GM21529 (cell line): Measurements from ENCODE around the gene VPS41.
A peak's percentile ranks its signal among the peaks of the same experiment; 100 is the strongest.
"Not testable (repeated sequence)": the region's sequence is repeated elsewhere in the genome, so short reads cannot be mapped to it uniquely, and the experiment has no call there.

ENCODE experiments used
- ATAC-seq: cut with Tn5 transposase; IDR thresholded peaks from one replicate; pipeline ENCODE4 v1.9.1; 2021; ENCODE audit not compliant: unreplicated experiment

The VPS41 gene

DNA sequence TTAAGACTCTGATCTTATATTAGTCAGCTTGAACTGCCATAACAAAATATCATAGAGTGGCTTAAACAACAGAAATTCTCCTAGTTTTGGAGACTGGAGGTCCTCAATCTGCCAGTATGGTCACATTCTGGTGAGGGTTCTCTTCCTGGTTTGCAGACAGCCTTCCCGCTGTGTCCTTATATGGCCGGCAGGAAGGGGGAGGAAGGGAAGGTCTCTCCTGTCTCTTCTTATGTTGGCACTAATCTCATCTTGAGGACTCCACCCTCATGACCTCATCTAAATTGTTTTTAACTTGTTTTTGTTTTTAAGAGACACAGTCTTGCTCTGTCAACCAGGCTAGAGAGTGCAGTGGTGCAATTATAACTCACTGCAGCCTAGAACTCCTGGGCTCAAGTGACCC, 53.1 kb downstream of the VPS41 start:
- no peak for ATAC-seq

DNA sequence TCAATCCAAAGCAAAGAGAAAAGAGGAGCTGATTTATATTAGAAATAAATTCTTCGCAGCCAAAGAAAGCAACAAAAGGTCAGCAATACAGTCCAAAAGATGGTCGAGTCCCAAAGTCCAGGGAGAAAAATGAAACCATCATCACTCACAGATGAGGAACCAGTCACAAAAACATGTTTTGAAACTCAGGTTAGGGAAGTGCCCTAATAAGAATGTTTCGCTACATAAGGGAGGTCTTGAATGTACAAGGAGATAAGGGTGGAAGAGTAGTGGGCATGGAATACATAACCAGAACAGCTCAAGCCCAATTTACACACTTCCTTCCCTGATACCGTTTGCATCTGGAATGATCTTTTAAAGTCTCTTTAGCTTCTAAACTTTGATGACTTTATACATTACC, 53.6 kb downstream of the VPS41 start:
- no peak for ATAC-seq

DNA sequence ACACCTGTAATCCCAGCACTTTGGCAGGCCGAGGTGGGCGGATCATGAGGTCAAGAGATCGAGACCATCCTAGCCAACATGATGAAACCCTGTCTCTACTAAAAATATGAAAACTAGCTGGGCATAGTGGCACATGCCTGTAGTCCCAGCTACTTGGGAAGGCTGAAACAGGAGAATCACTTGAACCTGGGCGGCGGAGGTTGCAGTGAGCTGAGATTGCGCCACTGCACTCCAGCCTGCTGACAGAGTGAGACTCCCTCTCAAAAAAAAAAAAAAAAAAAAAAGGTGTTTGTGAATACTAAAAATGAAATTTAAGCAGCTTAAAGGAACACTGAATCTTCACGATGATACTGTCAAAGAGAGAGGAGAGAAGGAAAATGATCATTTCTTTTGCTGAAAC, 54.0 kb downstream of the VPS41 start:
- not testable (repeated sequence) for ATAC-seq

DNA sequence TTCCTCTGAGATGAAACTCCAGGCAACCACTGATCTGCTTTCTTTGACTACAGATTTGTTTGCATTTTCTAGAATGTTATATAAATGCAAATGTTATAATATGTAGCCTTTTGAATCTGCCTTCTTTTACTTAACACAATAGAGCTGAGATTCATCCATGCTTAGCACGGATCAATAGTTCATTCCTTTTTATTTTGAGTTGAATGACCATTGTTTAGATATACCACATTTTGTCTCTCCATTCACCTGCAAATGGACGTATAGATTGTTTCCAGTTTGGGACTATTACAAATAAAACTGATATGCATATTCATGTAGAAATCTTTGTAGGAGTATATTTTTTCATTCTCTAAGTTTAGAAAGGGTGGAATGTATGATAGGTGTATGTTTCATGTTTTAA, 57.7 kb downstream of the VPS41 start:
- no peak for ATAC-seq

DNA sequence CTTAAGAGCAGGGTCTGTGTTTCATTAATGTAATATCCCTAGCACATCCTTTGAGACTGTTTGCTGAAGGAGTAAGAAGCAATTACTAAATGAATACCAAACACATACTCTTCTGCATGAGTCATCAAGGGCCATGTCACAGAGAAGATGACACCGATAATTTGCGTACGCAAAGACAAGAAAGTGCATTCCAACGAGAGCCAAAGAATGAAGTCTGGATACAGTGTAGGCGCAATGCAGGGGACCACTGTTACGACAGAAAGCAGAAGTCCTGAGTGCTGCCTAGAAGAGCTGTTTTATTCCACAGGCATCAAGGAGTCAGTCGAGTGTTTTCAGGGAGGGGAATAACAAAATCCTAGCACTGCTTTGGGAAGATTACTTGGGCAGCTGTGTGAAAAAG, 62.7 kb downstream of the VPS41 start:
- ATAC-seq: no peak

DNA sequence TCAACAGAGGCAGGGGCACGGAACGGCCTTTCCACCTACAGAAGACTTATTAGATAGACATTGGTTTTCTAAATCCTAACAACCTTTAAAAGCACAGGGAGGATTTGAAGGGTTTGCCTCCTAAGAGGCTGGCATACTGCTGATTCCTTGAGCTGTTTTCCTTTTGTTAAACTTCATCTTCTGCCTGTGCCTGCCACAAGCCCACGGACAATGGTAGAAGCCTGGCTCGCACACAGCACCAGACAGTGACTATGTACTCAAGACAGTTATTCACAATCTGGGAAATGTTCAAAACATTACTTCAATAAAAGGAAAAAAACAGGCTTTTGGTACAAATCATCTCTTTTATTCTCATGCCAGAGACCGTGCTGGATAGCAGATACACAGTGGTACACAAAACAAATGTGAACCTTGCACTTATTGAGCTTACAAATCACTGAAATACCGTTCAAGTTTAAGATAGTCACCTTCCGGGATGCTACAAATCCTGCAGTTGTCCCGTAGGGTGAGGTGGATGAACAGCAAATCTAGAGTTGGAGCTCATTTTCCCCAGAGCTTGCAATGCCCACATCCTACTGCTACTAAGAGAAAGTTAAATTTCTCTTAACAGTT, 63.9 kb downstream of the VPS41 start:
- no peak for ATAC-seq

DNA sequence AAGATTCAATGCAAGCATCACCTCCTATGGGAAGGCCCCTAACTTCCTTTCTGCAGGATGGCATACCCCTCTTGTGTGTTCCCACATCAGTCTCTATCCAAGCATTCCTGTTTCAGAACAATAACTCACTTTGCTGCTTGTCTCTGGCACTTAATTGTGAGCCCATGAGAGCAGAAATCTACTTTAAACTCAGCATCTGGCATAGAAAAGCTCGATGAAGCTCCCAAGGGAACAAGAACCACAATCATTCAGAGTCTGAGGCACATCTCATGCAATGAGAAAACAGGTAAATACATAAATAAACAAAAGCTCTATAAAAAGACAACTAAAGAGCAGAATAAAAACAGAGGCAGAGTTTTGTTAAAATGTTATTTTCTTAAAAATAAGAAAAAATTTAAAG, 66.2 kb downstream of the VPS41 start:
- no peak for ATAC-seq

DNA sequence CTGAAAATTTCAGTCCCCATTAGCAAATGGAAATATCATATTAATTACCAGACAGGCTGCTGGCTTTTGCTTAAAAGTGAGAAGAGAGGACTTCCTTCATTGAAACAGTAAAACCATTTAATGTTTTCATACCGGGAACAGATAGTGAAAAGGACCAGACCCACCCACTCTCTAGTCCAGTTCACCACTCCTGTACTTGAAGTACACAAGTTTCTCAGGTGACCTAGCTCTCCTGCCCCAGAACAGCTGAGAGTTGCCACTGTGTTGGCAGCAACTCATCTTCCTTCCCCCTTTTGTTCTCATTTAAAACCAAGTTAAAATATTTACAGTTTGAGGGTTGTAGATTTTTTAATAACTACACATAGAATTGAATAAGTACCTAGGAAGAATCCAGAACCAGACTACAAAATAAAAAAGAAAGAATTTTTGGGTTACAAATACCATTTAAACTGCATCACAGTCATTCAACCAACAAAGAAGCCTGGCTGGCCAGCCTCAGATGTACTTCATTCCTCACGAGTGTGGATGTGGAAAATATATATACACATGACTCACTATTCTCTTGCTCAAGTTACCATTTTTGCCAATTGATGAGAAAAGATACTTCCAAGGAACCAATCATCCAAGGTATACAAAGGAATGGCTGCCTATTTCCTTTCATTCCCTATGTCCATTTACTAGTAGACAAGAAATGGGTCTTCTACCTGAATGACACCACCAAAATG, 68.1 kb downstream of the VPS41 start:
- ATAC-seq: no peak

DNA sequence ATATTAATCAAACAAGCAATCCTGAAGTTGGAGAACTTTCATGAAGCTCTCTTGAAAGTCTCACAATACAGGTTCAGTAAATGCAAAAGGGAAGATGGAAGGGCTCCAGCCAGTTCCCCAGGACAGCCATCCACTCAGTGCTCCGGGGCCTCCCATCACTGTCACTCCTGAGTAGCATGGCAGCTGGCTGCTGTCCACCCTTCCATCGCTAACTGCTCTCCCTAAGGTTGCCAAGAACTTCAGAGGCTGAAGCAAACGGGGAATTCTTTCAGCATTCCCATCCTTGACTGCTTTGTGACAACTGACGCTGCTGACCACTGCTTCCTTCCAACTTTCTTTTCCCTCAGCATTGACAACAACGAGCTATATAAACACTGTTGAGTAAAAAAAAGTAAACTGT, 69.1 kb downstream of the VPS41 start:
- no peak for ATAC-seq

DNA sequence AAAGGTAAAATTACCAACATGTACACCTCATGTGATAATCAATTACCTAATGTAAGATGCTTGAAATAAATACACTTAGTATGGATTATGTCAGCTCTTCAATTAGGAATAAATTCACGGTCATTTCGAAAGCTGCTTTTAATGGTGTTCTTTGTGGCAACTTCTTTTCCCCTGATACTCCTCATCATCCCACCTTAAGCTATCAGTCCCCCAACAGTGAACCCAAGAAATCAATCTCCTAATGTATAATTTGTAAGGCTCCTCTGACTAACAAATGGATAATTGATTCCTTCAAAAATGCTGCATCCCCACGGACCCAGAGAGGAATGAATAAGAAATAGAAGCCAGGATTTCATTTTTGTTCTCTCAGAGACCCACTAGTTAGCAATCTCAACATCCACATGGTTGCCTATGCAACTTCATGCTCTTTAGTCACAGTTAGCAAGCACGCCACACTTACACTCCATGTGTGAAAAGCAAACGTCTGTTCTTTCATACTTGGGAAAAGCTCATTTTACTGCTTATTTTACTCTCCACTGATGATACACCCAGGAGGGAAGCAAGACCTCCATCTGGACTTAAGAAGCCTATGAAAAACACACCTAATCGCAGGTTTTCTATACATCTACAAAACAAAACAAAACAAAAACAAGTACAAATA, 70.1 kb downstream of the VPS41 start:
- ATAC-seq: no peak

DNA sequence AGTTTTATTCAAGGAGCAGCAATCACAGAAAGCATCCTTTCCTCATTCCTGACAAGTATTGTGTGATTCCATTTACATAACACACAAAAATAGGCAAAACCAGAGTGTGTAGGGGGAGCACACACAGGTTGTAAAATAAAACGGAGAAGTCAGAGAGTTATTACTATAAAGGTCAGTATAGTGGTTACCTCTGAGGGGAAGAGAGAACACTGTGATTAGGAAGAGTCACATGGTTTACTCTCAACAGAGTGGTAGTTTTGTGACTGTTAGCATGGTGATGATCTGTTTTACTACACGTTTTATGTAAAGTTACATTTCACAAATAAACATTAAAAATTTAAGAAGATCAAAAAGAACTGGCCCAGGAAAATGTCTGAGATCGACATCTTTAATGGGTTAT, 74.6 kb downstream of the VPS41 start:
- no peak for ATAC-seq

DNA sequence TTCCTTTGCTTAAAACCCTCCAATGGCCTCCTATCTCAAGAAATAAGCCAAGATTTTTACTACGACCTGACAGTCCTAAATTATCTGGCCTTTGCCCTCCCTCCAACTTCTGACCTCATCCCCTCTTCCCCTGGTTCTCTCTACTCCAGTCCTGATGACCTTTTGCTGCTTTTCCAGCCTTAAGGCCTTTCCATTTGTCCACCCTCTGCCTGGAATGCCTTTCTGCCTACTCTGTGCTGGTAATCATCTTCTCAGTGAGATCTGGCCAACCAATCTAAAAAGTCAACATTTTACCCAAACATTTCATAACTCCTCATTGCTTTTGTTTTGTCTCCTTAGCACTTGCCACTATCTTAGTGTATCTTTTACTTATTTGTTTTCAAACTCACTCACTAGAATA, 75.7 kb downstream of the VPS41 start:
- ATAC-seq: no peak

DNA sequence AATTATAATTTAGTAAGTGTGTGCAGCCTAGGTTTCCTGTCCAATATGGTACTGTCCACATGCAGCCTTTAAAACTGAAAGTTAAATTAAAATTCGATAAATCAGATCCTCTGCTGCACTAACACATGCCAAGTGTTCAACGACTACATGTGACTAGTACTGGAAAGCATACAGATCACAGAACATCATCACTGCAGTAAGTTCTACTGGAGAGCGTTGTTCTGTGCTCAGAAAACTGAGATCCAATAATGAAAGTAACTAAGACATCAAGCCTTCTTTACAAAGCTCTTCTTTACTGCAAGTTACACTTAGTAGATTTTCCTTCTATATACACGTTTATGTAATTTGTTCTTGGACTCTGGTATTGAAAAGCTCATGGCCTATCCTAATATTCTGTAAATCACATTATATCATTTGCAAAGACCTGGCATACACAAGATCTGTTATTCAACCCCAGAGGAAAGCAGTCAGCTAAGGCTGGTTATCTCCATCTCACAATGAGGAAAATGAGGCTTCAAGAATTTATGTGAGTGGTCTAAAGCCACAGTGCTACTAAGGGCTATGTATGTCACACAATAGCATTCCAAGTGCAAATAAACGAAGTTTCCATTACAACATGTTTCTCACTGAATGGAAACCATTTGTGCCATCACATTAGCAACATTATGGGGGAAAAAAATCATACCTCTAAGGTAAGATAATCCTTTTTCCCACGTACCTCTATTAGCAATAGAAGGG, 77.6 kb downstream of the VPS41 start:
- ATAC-seq: no peak

DNA sequence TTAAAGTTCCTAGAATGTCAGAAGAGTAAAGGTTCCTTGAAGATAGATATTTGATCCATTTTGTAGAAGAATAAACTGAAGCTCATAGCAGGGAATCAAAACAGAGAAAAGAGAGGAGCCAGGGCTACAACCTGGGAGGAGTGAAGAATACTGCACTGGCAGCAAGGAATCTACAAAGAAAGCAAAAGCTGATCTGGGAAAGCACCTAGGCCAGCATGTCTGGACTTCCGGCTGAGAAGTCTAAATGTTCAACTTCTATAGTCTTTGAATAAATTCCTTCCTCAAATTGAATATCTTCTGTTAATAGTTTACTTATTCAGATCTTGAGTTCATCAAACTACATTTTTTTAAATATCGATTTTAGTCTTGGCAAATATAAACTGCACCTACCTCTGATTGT, 78.2 kb downstream of the VPS41 start:
- ATAC-seq: no peak

DNA sequence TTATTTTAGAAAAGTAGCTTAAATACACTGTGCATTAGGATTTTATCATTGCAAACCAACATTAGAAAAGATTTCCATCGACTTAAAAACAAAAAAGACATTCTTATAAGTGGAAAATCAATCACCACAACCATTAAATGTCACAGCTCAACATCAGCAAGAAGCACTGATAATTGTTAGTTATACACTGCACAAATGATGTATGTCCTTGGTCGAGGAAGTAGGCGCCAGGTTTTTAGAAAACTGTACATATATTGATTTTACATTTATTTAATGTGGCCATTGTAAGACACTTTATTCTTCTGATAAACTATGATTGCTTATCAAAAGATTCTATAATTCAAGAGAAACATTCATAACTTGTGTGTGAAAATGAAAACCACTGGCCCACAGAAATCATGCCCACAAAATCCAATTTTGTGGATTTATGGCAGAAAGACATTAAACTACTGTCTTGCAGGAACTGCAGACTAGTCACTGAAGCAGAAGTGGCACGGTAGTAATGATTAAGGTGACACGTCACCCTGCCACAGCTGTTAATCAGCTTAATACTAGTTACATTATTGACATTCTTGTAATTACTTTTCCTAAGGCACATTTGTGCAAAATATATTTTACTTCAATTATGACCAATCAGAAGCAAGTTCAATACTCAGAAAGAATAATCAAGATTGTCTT, 79.4 kb downstream of the VPS41 start:
- ATAC-seq: no peak

DNA sequence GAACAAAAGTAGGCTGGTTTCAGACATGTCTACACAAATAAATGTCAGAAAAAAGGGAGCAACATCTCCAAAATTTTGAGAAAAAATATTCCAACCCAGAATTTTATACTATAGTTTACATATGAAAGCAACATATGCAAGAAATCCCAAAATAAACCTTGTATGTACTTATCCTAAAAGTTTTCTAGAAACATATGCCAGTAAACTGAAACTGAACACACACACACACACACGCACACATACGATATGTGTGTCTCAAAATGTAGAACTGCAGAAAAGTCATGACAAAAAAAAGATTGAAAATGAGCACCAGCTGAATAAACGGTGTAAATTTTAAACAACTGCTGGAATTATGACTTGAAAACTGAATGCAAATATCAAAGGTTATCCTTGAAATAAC, 81.0 kb downstream of the VPS41 start:
- ATAC-seq: no peak

DNA sequence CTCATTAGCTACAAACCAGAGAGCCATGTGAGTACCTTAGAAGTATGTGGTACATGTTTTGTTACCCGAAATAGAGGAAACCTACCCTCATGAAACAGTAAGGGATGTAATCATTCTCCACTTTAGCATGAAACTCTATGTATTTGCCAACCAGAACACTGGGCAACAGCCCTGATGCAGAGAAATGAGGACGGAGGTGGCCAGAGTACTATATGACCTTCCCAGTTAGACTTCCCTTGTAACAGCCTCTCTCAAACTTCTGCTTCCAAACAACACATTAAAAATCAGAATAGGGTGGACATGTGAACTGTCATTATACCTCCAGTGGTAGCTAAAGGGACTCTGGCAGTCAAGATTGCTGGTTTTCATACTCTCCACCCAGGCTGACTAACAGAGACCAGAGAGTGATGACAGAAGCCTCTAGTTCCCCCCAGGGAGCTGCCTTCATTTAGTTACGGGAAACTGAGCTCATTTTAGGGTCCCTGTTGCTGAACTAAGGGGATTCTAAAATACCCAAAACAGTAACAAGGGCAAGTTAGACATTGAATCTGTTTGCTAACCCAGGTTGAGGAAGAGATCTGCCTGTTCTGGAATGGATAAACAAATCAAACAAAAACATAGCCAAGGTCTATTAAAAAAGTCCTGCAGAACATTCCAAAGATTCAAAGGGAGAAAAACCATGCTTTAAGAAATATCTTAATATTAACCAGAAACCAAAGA, 83.1 kb downstream of the VPS41 start:
- ATAC-seq: peak; percentile 55

DNA sequence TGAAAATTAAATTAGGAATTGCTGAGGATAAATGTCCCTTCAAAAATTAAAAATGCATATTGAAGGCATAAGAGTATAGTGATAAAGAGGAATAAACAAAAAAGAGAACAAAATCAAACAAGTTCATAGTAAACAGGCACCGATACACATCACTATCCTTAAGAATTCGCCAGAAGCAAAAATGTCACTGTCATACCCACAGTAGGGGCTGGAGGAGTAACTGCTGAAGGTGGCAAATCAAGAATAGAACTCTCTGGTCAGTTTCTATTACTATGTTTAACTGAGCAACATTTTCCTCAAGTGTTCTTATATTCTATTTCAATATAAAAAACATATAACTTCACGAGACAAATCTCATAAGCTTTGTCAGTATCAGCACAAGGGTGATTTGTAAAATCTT, 84.0 kb downstream of the VPS41 start:
- no peak for ATAC-seq

DNA sequence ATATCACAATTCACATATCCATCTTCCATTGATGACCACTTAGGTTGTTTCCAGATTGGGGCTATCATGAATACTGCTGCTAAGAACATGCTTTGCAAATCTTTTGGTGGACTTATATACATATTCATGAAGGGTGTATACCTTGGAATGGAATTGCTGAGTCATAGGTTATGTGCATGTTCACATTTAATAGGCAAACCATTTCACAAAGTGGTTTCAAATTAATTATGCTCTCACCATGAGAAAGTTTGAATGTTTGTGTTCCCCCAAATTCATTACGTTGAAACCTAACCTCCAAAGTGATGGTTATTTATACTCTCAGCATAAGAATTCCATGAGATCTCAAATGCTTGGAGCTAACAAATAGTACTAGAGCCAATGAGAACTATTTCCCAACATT, 86.4 kb downstream of the VPS41 start:
- no peak for ATAC-seq

DNA sequence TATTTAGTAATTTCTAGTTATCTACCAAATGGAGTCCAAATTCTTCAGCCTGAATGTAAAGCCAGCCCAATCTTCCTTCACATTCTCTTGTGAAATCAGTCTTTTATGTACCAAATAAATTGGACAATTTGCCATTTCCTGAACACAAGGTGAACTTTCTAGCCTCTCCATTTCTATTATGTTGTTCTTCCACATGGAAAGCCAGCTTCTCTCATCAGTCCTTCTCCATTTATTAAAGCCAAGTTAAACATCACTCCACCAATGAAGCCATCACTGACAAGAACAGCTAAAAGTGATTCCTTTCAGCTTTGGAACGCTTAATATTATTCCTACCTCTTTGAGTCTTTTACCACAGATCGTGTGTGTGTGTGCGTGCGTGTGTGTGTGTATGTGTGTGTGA, 88.4 kb downstream of the VPS41 start:
- ATAC-seq: no peak

DNA sequence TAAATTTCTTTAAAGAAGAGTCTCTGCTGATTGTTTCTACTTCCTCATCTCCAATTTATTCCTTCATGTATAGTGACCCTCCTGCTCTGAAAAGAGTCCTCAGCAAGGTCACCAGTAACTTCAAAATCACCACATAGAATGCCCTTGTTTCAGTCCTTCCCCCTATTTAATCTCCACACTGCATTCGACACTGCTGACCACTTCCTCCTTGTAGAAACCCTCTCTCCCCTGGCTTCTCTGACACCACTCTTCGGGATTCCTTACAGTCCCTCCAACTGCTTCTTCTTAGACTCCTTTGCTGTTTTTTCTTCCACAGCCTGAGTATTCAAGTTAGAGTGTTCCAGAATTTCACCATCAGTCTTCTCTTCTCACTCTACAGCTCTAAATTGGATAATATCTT, 89.5 kb downstream of the VPS41 start:
- ATAC-seq: no peak
